ENCODE results near the gene LIG4. TPM values are rescaled to one million over a fixed set of nuclear protein-coding genes. Genes with fewer than 3 reads are reported as not detected.

The LIG4 gene
- total and polyA plus RNA-seq, 2 of the 4 experiments (the other 2 are of a cell fraction), result 5.0 to 7.2 TPM

- Histone ChIP-seq H2BK20ac (ENCODE audit: low read depth, low read length) (no peak overlapping the region), H3K4me1 (ENCODE audit: control insufficient read depth, insufficient read depth, low read length) (no peaks in the 10 kb centered on the region), H4K8ac (ENCODE audit: low read depth in 2 of 2, low read length in 2 of 2) (no peak overlapping the region), H3K18ac (ENCODE audit: low read depth, low read length) (no peak overlapping the region), H2BK5ac (ENCODE audit: low read depth, low read length, poor library complexity, severe bottlenecking) (no peak overlapping the region), H2AK9ac (replicated peaks; ENCODE audit: low read depth, low read length, poor library complexity) (no peak overlapping the region), H3K9ac (ENCODE audit: low read depth, low read length) (no peak overlapping the region), H3K14ac (replicated peaks; ENCODE audit: low read depth, low read length) (no peak overlapping the region), H4K91ac (ENCODE audit: insufficient read depth, low read depth, low read length) (no peak overlapping the region), H2BK15ac (ENCODE audit: low read depth, low read length) (no peak overlapping the region), H3K27me3 (ENCODE audit: control insufficient read depth, insufficient read depth, low read length) (peaks cover 4% of the 10 kb centered on the region; the same call in 1 of the 2 replicates), H4K5ac (ENCODE audit: low read depth, low read length) (no peak overlapping the region), H3K27ac (ENCODE audit: insufficient read depth, low read length) (no peak overlapping the region), H3K4me3 (ENCODE audit: insufficient read depth, low read depth, low read length) (no peak overlapping the region), H2AK5ac (ENCODE audit: low read depth, low read length) (no peak overlapping the region), H3K56ac (ENCODE audit: extremely low read depth, insufficient read depth, low read length) (no peak overlapping the region), H3K9me3 (ENCODE audit: control insufficient read depth, insufficient read depth, low read length) (no peaks in the 10 kb centered on the region), H3K4me2 (ENCODE audit: low read depth, low read length) (no peak overlapping the region), H4K20me1 (ENCODE audit: insufficient read depth, low read length) (no peaks in the 10 kb centered on the region), H2BK120ac (ENCODE audit: low read depth, low read length) (no peak overlapping the region), H3K9me1 (ENCODE audit: insufficient read depth, low read length) (peaks cover 3% of the 10 kb centered on the region; the same call in 1 of the 2 replicates), H2AFZ (replicated peaks; ENCODE audit: low read length, poor library complexity) (no peak overlapping the region), H3K79me1 (ENCODE audit: low read depth in 1 of 2, low read length in 2 of 2) (no peaks in the 10 kb centered on the region), H3K36me3 (ENCODE audit: control insufficient read depth, insufficient read depth, low read length) (no peaks in the 10 kb centered on the region), H3K23ac (ENCODE audit: low read depth, low read length) (no peak overlapping the region), H3K4ac (ENCODE audit: low read depth, low read length) (no peak overlapping the region)
- in situ Hi-C loops (cut with MboI; ENCODE audit: low sequenced_read_pairs) (loop anchor here (25.0 kb wide), 1 partner anchor 796 kb away; no protein-coding TSS in a partner anchor), intact Hi-C loops (cut with micrococcal nuclease) (loop anchor here (5.0 to 10.0 kb wide), 2 partner anchors 291 to 484 kb away; a partner anchor contains a TSS), dilution Hi-C loops (cut with HindIII; ENCODE audit: low sequenced_read_pairs, unreplicated experiment) (no loop called here)
- BruUV-seq (replicated peaks), result no TSS peak
- TF ChIP-seq MXI1 (IDR thresholded peaks at IDR 0.05; ENCODE audit: borderline replicate concordance, low read depth, low read length) (no peak), NFE2L2 (IDR thresholded peaks at IDR 0.05; ENCODE audit: low read depth, low read length) (no peak), CTCF (conservative IDR thresholded peaks at IDR 0.05; ENCODE audit: low read depth, low read length) (no peak), ELK1 (IDR thresholded peaks at IDR 0.05; ENCODE audit: borderline replicate concordance, low read depth, low read length) (no peak), RAD21 (IDR thresholded peaks at IDR 0.05; ENCODE audit: low read length) (no peak), SMC3 (IDR thresholded peaks at IDR 0.05; ENCODE audit: low read depth, low read length) (no peak), RCOR1 (IDR thresholded peaks at IDR 0.05; ENCODE audit: insufficient replicate concordance, low read length) (no peak), USF2 (IDR thresholded peaks at IDR 0.05; ENCODE audit: low read depth, low read length) (no peak), BHLHE40 (IDR thresholded peaks at IDR 0.05; ENCODE audit: low read depth, low read length) (no peak), CHD1 (IDR thresholded peaks at IDR 0.05; ENCODE audit: low read depth, low read length) (no peak), MAFK (IDR thresholded peaks at IDR 0.05; ENCODE audit: low read depth, low read length) (no peak), MAZ (IDR thresholded peaks at IDR 0.05; ENCODE audit: borderline replicate concordance, low read depth, low read length) (no peak), RFX5 (IDR thresholded peaks at IDR 0.05; ENCODE audit: low read depth, low read length) (no peak), POLR2A (IDR thresholded peaks at IDR 0.05; ENCODE audit: low read depth, low read length) (no peak), CEBPB (IDR thresholded peaks at IDR 0.05; ENCODE audit: low read depth, low read length) (no peak), FOS (IDR thresholded peaks at IDR 0.05; ENCODE audit: low read depth, low read length) (no peak)
- CTCF ChIA-PET, result no interaction called here
- POLR2A ChIA-PET (ENCODE audit: unreplicated experiment), result no interaction called here
- ATAC-seq (ENCODE audit: low read depth), result no peak
- DNase-seq, result no peak
- no CpG with 5 or more reads among the region's 12 CpGs for WGBS, 2 experiments (ENCODE audit: extremely low coverage in 2 of 2, insufficient read length in 1 of 2)
Observed at GRCh38 chr13:108158746-108159145, 56.6 kb downstream of the LIG4 start.
